Measurements from ENCODE around the gene KNDC1. TPM values are rescaled to one million over a fixed set of nuclear protein-coding genes. Genes with fewer than 3 reads are reported as not detected.

KNDC1 gene
- total and polyA plus RNA-seq, 2 of the 13 experiments (the other 11 are each of a cell fraction or from before 2014, with no cell fraction given) = 0.69 TPM; not detected in 1

GRCh38 chr10:133208466-133208865 is 48.4 kb downstream of the KNDC1 start (continued):
- TF ChIP-seq ZSCAN25 (CRISPR knock-in tag; IDR thresholded peaks at IDR 0.05) (no peak), KAT7 (CRISPR knock-in tag; IDR thresholded peaks at IDR 0.05; ENCODE audit: borderline replicate concordance) (no peak), SCMH1 (CRISPR knock-in tag; IDR thresholded peaks at IDR 0.05; ENCODE audit: borderline replicate concordance) (no peak), MIER3 (CRISPR knock-in tag; IDR thresholded peaks at IDR 0.05; ENCODE audit: borderline replicate concordance) (no peak), MBNL3 (CRISPR knock-in tag; conservative IDR thresholded peaks at IDR 0.05) (no peak), ZNF557 (CRISPR knock-in tag; IDR thresholded peaks at IDR 0.05) (no peak), YY1 (IDR thresholded peaks at IDR 0.05; ENCODE audit: insufficient read depth, insufficient replicate concordance, low read depth, low read length) (no peak), MIXL1 (CRISPR knock-in tag; IDR thresholded peaks at IDR 0.05) (no peak)
- TF ChIP-seq, protein P1, sequence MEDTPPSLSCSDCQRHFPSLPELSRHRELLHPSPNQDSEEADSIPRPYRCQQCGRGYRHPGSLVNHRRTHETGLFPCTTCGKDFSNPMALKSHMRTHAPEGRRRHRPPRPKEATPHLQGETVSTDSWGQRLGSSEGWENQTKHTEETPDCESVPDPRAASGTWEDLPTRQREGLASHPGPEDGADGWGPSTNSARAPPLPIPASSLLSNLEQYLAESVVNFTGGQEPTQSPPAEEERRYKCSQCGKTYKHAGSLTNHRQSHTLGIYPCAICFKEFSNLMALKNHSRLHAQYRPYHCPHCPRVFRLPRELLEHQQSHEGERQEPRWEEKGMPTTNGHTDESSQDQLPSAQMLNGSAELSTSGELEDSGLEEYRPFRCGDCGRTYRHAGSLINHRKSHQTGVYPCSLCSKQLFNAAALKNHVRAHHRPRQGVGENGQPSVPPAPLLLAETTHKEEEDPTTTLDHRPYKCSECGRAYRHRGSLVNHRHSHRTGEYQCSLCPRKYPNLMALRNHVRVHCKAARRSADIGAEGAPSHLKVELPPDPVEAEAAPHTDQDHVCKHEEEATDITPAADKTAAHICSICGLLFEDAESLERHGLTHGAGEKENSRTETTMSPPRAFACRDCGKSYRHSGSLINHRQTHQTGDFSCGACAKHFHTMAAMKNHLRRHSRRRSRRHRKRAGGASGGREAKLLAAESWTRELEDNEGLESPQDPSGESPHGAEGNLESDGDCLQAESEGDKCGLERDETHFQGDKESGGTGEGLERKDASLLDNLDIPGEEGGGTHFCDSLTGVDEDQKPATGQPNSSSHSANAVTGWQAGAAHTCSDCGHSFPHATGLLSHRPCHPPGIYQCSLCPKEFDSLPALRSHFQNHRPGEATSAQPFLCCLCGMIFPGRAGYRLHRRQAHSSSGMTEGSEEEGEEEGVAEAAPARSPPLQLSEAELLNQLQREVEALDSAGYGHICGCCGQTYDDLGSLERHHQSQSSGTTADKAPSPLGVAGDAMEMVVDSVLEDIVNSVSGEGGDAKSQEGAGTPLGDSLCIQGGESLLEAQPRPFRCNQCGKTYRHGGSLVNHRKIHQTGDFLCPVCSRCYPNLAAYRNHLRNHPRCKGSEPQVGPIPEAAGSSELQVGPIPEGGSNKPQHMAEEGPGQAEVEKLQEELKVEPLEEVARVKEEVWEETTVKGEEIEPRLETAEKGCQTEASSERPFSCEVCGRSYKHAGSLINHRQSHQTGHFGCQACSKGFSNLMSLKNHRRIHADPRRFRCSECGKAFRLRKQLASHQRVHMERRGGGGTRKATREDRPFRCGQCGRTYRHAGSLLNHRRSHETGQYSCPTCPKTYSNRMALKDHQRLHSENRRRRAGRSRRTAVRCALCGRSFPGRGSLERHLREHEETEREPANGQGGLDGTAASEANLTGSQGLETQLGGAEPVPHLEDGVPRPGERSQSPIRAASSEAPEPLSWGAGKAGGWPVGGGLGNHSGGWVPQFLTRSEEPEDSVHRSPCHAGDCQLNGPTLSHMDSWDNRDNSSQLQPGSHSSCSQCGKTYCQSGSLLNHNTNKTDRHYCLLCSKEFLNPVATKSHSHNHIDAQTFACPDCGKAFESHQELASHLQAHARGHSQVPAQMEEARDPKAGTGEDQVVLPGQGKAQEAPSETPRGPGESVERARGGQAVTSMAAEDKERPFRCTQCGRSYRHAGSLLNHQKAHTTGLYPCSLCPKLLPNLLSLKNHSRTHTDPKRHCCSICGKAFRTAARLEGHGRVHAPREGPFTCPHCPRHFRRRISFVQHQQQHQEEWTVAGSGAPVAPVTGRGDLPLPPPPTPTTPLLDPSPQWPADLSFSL (CRISPR knock-in tag; IDR thresholded peaks at IDR 0.05) = no peak
- TF ChIP-seq, protein P2, sequence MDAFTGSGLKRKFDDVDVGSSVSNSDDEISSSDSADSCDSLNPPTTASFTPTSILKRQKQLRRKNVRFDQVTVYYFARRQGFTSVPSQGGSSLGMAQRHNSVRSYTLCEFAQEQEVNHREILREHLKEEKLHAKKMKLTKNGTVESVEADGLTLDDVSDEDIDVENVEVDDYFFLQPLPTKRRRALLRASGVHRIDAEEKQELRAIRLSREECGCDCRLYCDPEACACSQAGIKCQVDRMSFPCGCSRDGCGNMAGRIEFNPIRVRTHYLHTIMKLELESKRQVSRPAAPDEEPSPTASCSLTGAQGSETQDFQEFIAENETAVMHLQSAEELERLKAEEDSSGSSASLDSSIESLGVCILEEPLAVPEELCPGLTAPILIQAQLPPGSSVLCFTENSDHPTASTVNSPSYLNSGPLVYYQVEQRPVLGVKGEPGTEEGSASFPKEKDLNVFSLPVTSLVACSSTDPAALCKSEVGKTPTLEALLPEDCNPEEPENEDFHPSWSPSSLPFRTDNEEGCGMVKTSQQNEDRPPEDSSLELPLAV (CRISPR knock-in tag; conservative IDR thresholded peaks at IDR 0.05; ENCODE audit: low read depth) = no peak

Data from HepG2 (cell line).